Mesenchymal stem cell (in vitro differentiated cells and primary cell): ENCODE results near the gene CEP97.

ENCODE experiments used
- DNase-seq: peaks from one replicate; pipeline ENCODE4 v3.0.0-alpha.2; 2013
- H2AFZ ChIP-seq: one replicate; pipeline ENCODE4 v1.6.1; 2013; ENCODE audit warnings: low read depth, mild to moderate bottlenecking, control low read depth, inconsistent platforms, low read length, moderate library complexity
- H2AK5ac ChIP-seq: 2 replicates; pipeline ENCODE4 v1.6.1; 2013; ENCODE audit warnings: low read length, moderate library complexity, mild to moderate bottlenecking, inconsistent platforms; ENCODE audit not compliant: severe bottlenecking
- H2BK120ac ChIP-seq: one replicate; pipeline ENCODE4 v1.6.1; 2013; ENCODE audit warnings: low read depth, mild to moderate bottlenecking, inconsistent platforms, low read length, moderate library complexity
- H2BK12ac ChIP-seq, 2 experiments: one replicate each; pipeline ENCODE4 v1.6.1; 2013; ENCODE audit warnings: inconsistent platforms in 2 of 2, low read length in 2 of 2, mild to moderate bottlenecking in 2 of 2, moderate library complexity in 2 of 2, control low read depth in 1 of 2
- H2BK15ac ChIP-seq: one replicate; pipeline ENCODE4 v1.6.1; 2013; ENCODE audit warnings: mild to moderate bottlenecking, low read depth, inconsistent platforms; ENCODE audit not compliant: poor library complexity, severe bottlenecking
- H2BK5ac ChIP-seq: 2 replicates; pipeline ENCODE4 v1.6.1; 2013; ENCODE audit warnings: low read depth, mild to moderate bottlenecking, low read length, control low read depth, inconsistent platforms; ENCODE audit not compliant: poor library complexity, severe bottlenecking
- H3K14ac ChIP-seq, 2 experiments: one replicate each; pipeline ENCODE4 v1.6.1; 2013; ENCODE audit warnings: inconsistent platforms in 2 of 2, low read length in 2 of 2, control low read depth in 1 of 2, mild to moderate bottlenecking in 1 of 2, moderate library complexity in 1 of 2
- H3K18ac ChIP-seq, 2 experiments: one replicate each; pipeline ENCODE4 v1.6.1; 2013; ENCODE audit warnings: inconsistent platforms in 2 of 2, low read length in 2 of 2, control low read depth in 1 of 2, low read depth in 1 of 2, mild to moderate bottlenecking in 1 of 2
- H3K23ac ChIP-seq, 2 experiments: one replicate each; pipeline ENCODE4 v1.6.1; 2013; ENCODE audit warnings: inconsistent platforms in 2 of 2, low read length in 2 of 2, mild to moderate bottlenecking in 2 of 2, moderate library complexity in 2 of 2, control low read depth in 1 of 2
- H3K27ac ChIP-seq: 2 replicates; pipeline ENCODE4 v1.5.1; 2013; ENCODE audit warnings: mild to moderate bottlenecking, moderate library complexity, low read length, control low read depth, inconsistent platforms; ENCODE audit not compliant: poor library complexity, severe bottlenecking
- H3K27me3 ChIP-seq, 2 experiments: 2 replicates each; pipeline versions ENCODE4 v1.6.1 to v1.7.0; 2013; ENCODE audit warnings: low read length in 2 of 2, mild to moderate bottlenecking in 2 of 2, moderate library complexity in 2 of 2, control low read depth in 1 of 2, inconsistent platforms in 1 of 2; ENCODE audit not compliant: control insufficient read depth in 1 of 2, insufficient read depth in 1 of 2
- H3K36me3 ChIP-seq, 2 experiments: 2 replicates each; pipeline versions ENCODE4 v1.6.1 to v1.7.0; 2013; ENCODE audit warnings: low read length in 2 of 2, control low read depth in 1 of 2, inconsistent platforms in 1 of 2, low read depth in 1 of 2, mild to moderate bottlenecking in 1 of 2; ENCODE audit not compliant: insufficient read depth in 2 of 2, control insufficient read depth in 1 of 2
- H3K4ac ChIP-seq, 2 experiments: one replicate each; pipeline ENCODE4 v1.6.1; 2013; ENCODE audit warnings: inconsistent platforms in 2 of 2, low read length in 2 of 2, mild to moderate bottlenecking in 2 of 2, moderate library complexity in 2 of 2, control low read depth in 1 of 2, low read depth in 1 of 2
- H3K4me1 ChIP-seq: 2 replicates; pipeline ENCODE4 v1.6.1; 2013; ENCODE audit warnings: low read depth, low read length, control low read depth; ENCODE audit not compliant: control insufficient read depth, insufficient read depth
- H3K4me2 ChIP-seq: 2 replicates; pipeline ENCODE4 v1.6.1; 2013; ENCODE audit warnings: low read length, mild to moderate bottlenecking, inconsistent platforms; ENCODE audit not compliant: poor library complexity, severe bottlenecking
- H3K4me3 ChIP-seq, 2 experiments: 2 replicates each; pipeline versions ENCODE4 v1.5.1 to v1.7.0; 2013; ENCODE audit warnings: low read length in 2 of 2, mild to moderate bottlenecking in 2 of 2, control low read depth in 1 of 2, low read depth in 1 of 2; ENCODE audit not compliant: insufficient read depth in 1 of 2
- H3K79me1 ChIP-seq: replicated peaks from 2 replicates; pipeline ENCODE4 v1.6.1; 2013; ENCODE audit warnings: mild to moderate bottlenecking, control low read depth, low read length, inconsistent platforms; ENCODE audit not compliant: poor library complexity, severe bottlenecking
- H3K9ac ChIP-seq: 2 replicates; pipeline ENCODE4 v1.7.0; 2013; ENCODE audit warnings: mild to moderate bottlenecking, low read length, moderate library complexity
- H3K9me3 ChIP-seq: 2 replicates; pipeline ENCODE4 v1.7.0; 2013; ENCODE audit warnings: mild to moderate bottlenecking, low read length; ENCODE audit not compliant: control insufficient read depth
- H4K8ac ChIP-seq: one replicate; pipeline ENCODE4 v1.6.1; 2013; ENCODE audit warnings: inconsistent platforms, mild to moderate bottlenecking, low read length, moderate library complexity
- H4K91ac ChIP-seq: one replicate; pipeline ENCODE4 v1.6.1; 2013; ENCODE audit warnings: mild to moderate bottlenecking, low read length, inconsistent platforms
- WGBS: methylation state at CpG from one replicate; pipeline ENCODE4 v1.1.7; 2013; ENCODE audit warnings: mixed read lengths; 5-methylcytosine and 5-hydroxymethylcytosine counted together

CEP97 gene

GRCh38 chr3:101695779-101696372 is 28.5 kb upstream of the CEP97 start:
- no peak overlapping the region for H3K27ac ChIP-seq
- H2BK120ac ChIP-seq: no peak overlapping the region
- no peak overlapping the region for H3K14ac ChIP-seq
- H2BK12ac ChIP-seq: no peak overlapping the region
- H2AK5ac ChIP-seq: no peak overlapping the region
- H4K91ac ChIP-seq: no peak overlapping the region
- no peak overlapping the region for H2BK15ac ChIP-seq
- H3K4me3 ChIP-seq: no peak overlapping the region
- no peaks in the 10 kb centered on the region for H3K79me1 ChIP-seq
- H2BK5ac ChIP-seq: no peak overlapping the region
- no peak overlapping the region for H3K18ac ChIP-seq
- H3K36me3 ChIP-seq: no peaks in the 10 kb centered on the region
- H3K4ac ChIP-seq: no peak overlapping the region
- H3K23ac ChIP-seq: no peak overlapping the region
- peak overlapping the region; percentile 38 for H3K9ac ChIP-seq
- no peaks in the 10 kb centered on the region for H3K9me3 ChIP-seq
- no peaks in the 10 kb centered on the region for H3K27me3 ChIP-seq
- no peak overlapping the region for H4K8ac ChIP-seq
- no peak overlapping the region for H2AFZ ChIP-seq
- H3K4me2 ChIP-seq: no peak overlapping the region
- 11% methylated on average over 5 of the region's 10 CpGs for WGBS
- peak; percentile 77 for DNase-seq
- H3K4me1 ChIP-seq: no peaks in the 10 kb centered on the region

DNA sequence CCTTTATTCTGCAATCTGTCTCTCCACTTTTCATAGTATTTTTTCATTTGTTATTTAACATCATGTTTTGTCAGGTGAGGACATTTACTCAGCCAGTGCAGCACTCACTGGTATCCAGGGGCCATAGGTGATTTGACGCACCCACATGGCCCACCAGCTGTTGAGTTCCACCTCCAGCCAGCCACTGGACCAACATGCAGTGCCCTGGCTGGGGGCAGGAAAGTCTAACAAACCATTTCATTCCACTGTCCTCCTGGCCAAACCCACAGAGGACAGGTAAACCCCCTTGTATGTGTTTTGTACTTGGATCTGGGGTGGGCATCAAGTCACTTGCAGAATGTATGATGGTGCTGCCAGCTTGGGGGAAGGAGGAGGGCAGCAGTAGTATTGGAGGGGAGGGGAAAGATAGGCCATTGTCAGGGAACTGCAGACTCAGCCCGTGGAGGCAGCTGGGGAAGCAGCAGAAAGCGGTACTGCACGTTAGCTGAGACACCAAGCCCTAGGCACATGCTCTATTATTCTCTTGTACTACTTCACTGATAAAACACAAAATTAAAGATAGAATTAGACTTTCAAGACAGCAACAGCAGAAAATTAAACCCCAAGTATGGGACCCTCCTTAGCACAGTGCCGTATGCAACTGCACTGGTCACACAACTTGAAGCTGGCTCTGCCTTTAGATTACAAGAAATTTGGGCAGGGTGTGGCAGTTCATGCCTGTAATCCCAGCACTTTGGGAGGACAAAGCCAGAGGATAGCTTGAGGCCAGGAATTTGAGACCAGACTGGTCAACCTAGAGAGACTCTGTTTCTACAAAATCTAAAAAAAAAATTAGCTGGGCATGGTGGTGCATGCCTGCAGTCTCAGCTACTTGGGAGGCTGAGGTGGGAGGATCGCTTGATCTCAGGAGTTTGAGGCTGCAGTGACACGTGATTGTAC is 22.4 kb upstream of the CEP97 start:
- WGBS: 85% methylated on average over 7 of the region's 7 CpGs

GRCh38 chr3:101702726-101703125 is 21.7 kb upstream of the CEP97 start:
- Histone ChIP-seq H3K36me3 (no peaks in the 10 kb centered on the region), H2BK15ac (no peak overlapping the region), H3K18ac (no peak overlapping the region), H2AK5ac (no peak overlapping the region), H3K4me1 (no peaks in the 10 kb centered on the region), H3K27me3 (peaks cover 0 to 4% of the 10 kb centered on the region in 2 experiments), H2AFZ (no peak overlapping the region), H4K91ac (no peak overlapping the region), H3K4me3 (no peak overlapping the region), H3K27ac (no peak overlapping the region), H2BK120ac (no peak overlapping the region), H3K79me1 (no peaks in the 10 kb centered on the region), H2BK5ac (no peak overlapping the region), H2BK12ac (no peak overlapping the region), H3K4ac (no peak overlapping the region), H3K9me3 (no peaks in the 10 kb centered on the region), H3K14ac (no peak overlapping the region), H4K8ac (no peak overlapping the region), H3K23ac (no peak overlapping the region), H3K4me2 (no peak overlapping the region), H3K9ac (no peak overlapping the region)
- no peak for DNase-seq
- 83% methylated on average over 1 of the region's 1 CpG for WGBS

More for the DNA sequence above, 22.4 kb upstream of the CEP97 start:
- Histone ChIP-seq H3K18ac (no peak overlapping the region), H3K27ac (no peak overlapping the region), H3K14ac (no peak overlapping the region), H3K79me1 (no peaks in the 10 kb centered on the region), H3K36me3 (no peaks in the 10 kb centered on the region), H3K9ac (no peak overlapping the region), H2BK120ac (no peak overlapping the region), H3K27me3 (peaks cover 0 to 4% of the 10 kb centered on the region in 2 experiments), H2BK12ac (no peak overlapping the region), H3K4me1 (no peaks in the 10 kb centered on the region), H4K91ac (no peak overlapping the region), H3K4me3 (no peak overlapping the region), H2BK5ac (no peak overlapping the region), H2BK15ac (no peak overlapping the region), H2AFZ (no peak overlapping the region), H3K9me3 (no peaks in the 10 kb centered on the region), H2AK5ac (no peak overlapping the region), H3K23ac (no peak overlapping the region), H3K4ac (no peak overlapping the region), H3K4me2 (no peak overlapping the region), H4K8ac (no peak overlapping the region)
- no peak for DNase-seq

- Histone ChIP-seq H3K27me3 (peaks cover 0 to 4% of the 10 kb centered on the region in 2 experiments), H2BK120ac (no peak overlapping the region), H2AFZ (no peak overlapping the region), H2BK15ac (no peak overlapping the region), H3K4ac (no peak overlapping the region), H3K23ac (no peak overlapping the region), H4K8ac (no peak overlapping the region), H3K79me1 (no peaks in the 10 kb centered on the region), H3K27ac (no peak overlapping the region), H3K4me3 (no peak overlapping the region), H3K9me3 (no peaks in the 10 kb centered on the region), H3K4me2 (no peak overlapping the region), H3K14ac (no peak overlapping the region), H3K36me3 (no peaks in the 10 kb centered on the region), H4K91ac (no peak overlapping the region), H3K18ac (no peak overlapping the region), H2BK12ac (no peak overlapping the region), H3K4me1 (no peaks in the 10 kb centered on the region), H3K9ac (no peak overlapping the region), H2BK5ac (no peak overlapping the region), H2AK5ac (no peak overlapping the region)
- no peak for DNase-seq
- whole genome bisulfite sequencing: 65% methylated on average over 2 of the region's 2 CpGs
These were observed 21.2 kb upstream of the CEP97 start for GRCh38 chr3:101703169-101703568.
